NCI-H345 (cell line): ENCODE data around the gene ARHGEF28.

Source experiments
- DNase-seq: peaks from one replicate; lab custom pipeline; 2025; lab: John Stamatoyannopoulos, UW

The ARHGEF28 gene

DNA sequence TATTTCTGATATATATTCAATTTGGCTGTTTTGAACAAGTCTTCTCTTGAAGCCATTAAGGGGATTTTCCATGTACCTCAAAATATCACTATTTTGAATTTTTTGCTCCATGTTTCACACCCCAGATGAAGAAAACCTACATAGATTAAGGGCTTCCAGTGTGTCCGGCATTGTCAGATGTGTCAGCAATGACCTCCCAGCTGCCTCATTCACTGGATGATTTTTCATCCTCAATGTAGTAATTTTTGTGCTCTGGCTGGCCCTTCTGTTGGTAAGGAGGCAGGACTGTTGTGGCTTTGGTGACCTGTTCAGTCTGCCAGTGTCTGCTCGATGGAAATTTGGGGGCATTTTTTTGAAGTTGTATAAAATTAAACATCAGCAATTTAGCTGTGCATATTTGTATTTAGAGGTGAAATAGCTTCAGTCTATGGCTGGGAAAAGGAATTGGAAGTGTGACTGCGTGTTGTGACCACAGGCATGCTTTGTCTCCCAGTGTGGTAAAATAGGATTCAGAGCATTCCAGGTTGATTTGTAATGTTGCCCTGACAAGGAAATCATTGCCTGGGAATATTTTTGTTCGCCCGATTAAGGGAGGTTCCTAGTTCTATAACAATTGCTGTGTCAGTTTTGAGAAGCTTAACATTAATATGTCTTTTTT is 312.4 kb downstream of the ARHGEF28 start:
- DNase-seq, result no peak

DNA sequence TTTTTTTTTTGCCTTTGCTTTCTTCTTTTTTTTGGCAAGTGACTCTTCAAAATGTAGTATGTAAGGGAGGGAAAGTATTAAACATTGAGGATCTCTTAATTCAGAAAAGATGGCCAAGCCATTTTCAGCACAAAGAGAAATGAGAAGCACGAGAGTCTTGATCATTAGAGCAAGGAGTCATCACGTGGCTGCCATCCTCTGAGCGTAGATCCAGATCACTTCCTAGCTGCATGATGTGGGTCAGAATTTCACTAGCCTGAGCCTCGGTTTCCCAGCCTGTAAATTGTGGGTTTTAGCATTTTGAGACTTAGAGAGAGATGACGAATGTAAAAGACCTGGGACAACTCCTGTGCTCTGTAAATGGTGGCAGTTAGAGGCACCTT is 312.9 kb downstream of the ARHGEF28 start:
- DNase-seq, result no peak

DNA sequence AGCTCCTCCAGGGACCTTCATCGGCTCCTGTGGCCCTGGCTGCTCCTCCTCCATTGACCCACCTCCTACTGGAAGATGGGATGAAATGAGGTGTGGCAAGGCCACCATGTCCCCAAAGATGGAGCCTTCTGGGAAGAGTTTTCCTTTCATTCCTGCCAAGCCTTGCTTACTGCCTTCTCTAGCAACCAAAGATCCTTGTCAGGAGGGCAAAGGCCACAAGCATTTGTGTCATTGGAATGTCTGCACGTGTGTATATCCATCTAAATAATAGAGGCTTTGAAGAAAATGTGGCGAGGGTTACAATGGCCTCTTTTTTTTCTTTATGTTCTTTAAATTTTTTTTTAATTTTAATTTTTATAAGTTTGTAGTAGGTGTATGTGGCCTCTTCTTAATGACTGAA is 313.6 kb downstream of the ARHGEF28 start:
- DNase-seq, result no peak

DNA sequence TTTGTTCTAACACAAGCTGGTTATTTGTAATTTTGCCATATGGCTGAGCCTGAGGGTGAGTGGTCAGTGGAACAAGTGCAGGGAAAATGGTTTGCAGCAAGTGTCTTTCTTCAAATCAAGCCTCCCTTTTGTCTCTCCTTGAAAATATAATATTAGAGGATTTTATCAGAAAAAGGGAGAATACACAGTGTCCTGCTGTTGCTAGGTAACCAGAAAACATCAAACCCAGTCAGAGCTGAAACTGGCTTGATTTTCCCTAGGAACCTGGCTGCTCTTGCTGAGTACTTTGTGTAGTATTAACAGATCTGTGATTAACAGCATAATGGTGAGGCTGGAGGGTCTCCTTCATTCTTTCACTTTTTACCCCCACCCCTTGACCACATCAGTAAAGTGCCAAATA is 314.0 kb downstream of the ARHGEF28 start:
- no peak for DNase-seq

DNA sequence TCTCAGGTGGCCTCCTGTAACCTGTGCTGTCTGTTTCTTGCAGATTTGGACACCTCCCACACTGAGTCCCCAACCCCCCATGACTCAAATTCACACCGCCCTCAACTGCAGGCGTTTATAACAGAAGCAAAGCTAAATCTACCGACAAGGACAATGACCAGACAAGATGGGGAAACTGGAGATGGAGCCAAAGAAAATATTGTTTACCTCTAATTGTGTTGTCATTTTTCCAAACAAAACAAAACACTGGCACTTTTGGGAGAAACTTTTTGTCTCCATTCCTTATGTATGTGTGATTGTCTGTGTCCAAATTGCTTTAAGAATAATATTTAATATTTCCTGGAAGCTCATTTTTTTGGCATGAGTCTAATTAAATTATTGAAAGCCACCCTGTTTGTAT is 314.8 kb downstream of the ARHGEF28 start:
- DNase-seq, result no peak

DNA sequence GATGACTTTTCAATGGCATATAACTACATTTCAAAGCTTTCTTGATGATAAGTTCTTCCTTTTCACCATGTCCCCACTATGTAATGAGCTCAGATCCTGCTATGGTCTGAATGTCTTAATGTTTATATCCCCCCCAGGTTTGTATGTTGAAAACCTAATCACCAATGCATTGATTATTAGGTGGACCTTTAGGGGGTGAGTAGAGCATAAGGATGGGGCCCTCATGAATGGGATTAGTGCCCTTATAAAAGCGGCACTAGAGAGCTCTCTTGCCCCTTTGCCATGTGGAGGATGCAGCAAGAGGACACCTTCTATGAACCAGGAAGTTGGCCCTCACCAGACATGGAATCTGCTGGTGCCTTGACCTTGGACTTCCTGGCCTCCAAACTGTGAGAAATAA is 316.8 kb downstream of the ARHGEF28 start:
- DNase-seq, result no peak

DNA sequence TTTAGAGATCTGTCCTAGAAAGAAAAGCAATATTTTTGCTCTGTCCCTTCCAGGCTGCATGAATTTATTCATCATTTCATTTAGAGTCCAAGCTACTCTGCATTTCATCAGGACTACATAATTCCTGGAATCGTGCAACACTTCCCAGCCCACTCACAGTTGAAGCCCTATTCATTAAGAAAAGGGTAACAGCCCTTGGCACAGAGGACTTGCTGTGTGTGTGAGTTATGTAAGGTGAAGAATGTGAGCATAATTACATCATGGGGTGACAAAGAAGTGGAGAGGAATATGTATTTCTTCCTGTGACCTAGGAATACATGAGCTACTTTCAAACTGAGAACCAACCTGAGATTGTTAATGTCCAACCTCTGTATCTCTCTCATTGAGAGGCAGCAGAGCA is 317.4 kb downstream of the ARHGEF28 start:
- no peak for DNase-seq

DNA sequence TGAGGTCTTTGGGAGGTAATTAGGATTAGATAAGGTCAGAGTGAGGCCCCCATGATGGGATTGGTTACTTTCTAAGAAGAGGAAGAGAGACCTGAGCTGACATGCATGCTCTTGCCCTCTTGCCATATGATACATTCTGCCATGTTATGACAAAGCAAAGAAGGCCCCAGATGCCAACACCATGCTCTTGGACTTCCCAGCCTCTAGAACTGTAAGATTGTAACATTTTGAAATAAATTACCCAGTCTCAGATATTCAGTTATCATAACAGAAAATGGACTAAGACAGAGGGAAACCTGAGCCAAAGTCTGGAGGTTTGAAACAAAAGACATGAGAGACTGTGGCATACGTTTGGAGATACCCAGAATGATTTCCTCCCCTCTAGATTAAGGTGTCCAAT is 318.6 kb downstream of the ARHGEF28 start:
- no peak for DNase-seq

DNA sequence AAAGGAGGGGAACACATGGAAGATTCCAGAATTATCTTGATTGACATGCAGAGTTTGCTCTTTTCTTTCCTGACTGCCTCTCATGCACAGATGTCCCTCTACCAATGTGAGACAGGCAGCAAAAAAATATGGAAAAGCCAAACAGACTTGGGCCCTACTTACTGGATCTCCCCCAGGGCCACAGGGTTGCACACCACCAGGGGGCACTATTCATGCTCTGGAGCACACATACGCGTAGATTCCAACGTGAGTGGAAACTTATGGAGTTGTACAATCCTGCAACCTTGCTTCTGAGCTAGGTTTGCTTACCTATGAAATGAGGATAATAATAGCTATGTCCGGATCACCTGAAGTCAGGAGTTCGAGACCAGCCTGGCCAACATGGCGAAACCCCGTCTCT is 319.5 kb downstream of the ARHGEF28 start:
- no peak for DNase-seq

DNA sequence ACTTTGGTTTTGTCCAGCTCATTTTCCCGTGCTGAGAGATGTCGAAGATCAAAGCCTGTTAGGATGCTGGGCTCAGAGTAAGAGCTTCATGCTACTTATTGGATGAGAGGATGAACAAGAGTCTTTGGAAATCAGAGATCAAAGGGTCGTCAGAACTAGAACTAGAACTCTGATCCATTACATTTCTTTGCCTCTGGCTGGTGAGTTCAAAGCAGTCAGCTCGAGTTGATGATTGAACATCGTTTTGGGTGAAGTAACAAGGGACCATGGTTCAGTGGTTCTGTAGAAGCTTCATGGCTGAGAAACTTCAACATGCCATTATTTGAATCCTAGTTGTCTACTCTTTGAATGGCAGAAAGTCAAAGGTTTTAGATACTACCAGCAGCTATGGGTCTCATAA is 320.3 kb downstream of the ARHGEF28 start:
- no peak for DNase-seq

DNA sequence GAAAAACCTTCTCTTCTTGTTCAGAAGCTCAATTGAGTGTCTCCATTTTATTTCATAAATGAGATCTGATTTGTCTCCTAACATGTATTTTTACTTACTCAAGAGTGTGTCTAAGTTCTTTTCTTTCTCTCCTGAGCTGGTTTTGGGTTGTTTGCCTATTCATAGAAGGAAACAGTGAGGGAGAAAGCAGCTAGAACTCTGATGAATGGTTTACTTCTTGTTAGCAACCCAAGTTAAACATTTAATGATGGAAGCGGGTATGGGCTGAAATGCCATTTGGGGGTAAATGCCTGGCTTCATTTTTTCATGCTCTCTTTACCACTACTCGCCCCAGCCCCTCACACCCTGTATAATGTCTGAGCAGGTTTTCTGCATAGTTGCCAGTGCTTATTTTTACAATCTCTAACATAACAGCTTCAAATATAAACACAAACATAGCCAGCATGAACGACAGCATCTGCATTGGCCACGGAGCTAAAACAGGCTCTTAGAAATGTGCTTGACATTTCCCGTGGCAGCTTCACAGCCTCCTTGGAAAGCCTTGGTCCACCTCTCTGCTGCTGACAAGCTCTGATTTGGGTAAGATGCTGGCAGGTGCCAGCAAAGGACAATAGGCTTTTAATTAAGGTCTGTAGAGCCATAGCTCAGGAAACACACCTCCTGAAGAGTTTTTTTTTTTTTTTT is 321.1 kb downstream of the ARHGEF28 start:
- DNase-seq, result no peak

DNA sequence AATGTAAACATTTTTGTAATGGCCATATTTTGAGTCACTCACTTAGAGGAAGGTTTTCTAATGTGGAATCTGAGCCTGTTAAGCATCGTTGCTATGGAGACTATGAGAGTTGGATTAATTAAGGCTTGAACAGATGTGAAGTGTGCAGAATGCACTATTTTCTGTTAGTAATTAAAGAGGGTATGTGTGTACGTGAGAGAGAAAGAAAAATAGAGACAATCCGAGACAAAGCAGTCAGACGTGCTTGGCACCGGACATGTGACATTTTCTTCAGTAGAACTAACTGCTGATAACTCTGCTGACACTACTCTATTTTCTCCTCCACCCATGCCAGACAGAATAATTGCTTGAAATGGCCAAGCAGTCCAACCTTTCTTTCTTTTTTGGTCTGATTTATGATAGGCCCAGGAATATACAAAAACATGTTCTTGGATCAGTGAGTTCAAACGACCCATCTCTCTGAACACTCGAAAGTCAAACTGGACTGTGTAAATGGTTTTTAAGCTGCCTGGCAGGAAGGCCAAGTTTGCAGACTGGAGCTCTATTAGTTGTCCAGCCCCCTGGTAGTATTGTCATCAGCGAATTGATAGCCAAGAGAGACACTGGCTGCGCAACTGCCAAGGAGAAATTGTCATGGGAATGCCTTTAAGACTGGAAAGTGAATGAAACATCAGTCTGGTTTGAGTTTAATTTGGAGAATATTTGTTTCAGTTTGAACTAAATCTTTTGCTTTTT is 322.1 kb downstream of the ARHGEF28 start:
- DNase-seq, result no peak

DNA sequence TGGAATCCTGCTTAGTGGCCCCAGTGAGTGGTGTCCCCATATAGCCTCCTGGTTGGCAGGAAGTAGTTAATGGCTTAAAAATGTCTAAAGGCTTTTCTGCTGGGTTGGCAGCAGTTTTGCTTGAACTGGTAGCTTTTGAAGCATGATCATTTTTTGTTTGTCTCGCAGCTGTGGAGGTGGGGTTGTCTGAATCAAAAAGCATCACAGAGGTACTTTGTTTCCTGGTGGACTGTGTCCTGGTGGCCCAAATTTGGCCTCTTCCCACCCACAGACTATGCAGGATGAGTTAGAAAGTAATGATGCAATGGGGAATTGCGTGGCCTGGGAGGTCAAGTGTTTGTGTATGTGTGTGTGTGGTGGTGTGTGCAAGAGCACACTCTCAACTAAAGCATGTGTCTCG is 322.7 kb downstream of the ARHGEF28 start:
- no peak for DNase-seq

DNA sequence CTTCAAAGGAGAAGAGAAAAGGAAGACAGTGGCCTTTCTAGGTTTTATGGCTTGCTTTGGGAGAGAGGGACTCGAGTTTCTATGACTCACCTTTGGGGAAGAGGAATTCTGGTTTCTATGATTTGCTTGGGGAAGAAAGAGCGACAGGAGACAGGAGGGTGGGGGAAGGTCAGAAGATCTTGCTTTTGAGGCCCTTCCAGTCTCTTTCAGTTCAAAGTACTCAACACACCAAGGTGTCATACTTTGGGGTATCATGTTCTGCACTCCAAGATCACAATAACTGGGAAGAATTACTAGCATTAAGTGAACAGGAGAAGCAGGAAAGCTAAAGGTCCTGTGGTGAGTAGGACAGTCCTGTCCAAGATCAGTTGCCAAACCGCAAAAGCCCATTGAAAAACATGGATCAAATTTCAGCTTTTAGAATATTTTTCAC is 324.5 kb downstream of the ARHGEF28 start:
- DNase-seq, result no peak

DNA sequence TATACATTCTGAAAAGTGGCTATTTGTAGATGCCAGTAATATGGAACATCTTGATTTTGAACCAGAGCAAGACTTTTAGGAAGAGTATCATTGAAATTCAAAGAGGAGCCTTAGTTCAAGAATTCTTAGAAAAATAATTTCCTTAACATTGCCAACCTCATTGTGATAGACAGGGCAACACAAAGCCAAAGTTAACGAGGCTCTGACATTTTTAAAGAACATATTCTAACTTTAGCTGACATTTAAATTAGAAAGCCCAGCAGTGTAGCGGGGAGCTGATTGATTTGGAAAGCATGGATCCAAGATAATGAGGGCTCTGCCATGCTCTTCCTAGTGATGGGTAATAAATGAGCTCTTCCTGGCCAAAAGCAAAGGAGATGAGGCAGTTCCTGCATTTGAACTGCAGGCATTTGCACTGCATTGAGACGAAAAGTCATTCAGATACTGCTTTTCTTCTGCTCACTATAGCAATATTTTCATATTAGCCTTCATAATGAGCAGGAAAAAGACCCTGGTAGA is 325.0 kb downstream of the ARHGEF28 start:
- no peak for DNase-seq

DNA sequence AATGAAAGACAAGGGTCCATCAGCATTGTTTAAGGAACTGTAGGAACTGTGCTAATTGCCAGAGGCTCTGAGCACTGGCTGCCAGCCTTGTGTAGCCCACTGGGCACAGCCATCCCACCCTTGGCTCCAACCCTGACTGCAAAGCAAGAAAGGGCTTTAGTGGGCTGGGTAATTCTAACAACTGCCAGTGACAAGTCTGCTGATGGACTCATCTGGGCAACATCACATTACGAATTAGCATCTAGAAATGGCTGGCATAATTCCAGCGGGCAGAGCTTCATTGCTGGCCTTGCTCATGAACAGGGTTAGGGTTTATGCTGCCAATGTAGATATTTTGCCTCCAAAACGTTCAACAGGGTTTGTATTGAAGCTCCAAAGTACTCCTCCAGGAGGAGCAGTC is 326.9 kb downstream of the ARHGEF28 start:
- no peak for DNase-seq

DNA sequence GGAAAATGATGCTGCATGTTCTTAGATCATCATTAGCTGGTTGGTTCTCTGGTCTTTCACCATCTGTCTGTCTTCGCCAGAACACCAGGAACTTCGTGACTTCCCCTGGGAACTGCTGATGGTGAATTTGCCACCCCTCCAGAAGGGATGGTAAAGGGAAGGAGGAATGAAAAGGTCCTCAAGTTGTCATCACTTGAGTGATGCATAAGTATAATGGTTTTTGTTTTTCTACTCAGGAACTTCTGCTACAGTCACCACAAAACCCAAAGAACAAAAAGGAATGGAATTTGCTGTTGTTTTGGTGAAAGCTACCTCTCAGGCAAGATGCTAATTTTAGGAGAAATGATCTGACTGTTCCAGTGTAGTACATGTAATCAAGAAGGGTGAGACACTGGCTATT is 328.4 kb downstream of the ARHGEF28 start:
- no peak for DNase-seq

DNA sequence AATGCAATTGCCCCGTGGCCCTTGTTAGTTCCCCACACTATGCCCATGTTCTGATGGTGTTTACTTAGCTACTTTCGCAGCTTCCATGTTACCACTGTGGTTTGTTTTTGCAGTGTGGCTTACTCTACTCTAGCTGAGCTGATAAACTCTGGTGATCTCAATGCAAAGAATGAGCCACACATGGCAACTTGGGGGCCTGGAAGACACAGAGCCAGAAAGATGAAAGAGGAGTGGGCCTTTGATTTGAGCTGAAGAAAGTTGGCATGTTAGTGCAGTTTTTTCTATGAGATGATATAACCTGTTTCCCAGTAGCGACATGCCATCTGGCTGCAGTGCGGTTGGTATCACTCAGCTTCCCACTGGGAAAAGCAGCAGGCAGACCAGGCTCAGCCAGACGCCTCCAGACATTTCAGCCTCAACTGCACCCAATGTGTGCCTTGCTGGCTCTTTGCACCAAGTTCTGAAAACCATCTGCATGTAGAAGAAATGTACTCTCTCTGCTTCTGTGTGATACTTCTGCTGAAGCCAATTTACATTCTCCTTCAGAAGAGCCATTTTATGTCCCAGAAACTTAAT is 329.4 kb downstream of the ARHGEF28 start:
- DNase-seq, result no peak

DNA sequence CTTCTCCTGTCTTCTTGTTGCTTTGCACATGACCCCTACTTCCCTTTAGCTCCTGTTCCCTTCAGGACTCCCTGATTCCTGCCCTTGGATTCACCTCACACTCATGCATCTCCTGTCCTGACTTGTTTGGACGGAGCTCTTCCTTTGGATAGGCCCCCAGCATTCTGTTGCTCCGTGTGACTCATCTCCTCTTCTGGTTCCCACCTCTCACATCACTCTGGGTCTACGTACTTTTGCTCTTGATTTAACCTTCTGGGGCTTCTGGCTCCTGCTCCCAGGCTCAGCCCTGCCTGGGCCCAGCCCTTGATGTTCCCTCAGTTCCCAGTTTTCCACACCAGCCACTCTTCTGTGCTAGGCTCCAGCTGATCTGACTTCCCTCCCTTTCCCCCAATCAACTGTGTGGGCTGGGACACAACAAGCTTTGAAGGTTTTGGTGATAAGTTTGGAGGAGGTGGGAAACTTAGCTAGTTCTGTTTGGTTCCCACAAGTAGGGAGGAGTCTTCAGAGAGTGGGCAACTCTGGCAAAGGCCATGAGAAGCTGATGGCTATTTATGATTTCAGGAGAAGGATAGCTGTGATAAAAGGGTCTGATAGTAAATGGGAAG is 331.5 kb downstream of the ARHGEF28 start:
- DNase-seq, result no peak

DNA sequence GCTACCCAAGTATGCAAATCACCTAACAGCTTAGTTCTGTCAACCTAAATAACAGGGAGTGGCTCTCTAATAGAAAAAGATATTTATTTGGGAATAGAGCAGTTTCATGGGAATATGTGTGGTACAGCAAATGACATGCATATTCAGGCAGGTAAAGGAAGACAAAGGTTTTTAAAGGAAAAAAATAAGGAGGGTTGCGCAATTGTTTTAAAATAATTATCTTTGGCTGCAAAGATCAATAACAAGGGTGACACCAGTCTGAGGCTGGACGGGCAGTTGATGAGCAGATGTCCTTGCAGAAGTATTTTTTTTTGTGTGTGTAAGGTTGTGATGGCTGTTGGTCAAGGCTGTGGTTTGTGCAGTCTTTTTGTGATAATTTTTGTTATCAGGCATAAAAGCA is 332.0 kb downstream of the ARHGEF28 start:
- no peak for DNase-seq

DNA sequence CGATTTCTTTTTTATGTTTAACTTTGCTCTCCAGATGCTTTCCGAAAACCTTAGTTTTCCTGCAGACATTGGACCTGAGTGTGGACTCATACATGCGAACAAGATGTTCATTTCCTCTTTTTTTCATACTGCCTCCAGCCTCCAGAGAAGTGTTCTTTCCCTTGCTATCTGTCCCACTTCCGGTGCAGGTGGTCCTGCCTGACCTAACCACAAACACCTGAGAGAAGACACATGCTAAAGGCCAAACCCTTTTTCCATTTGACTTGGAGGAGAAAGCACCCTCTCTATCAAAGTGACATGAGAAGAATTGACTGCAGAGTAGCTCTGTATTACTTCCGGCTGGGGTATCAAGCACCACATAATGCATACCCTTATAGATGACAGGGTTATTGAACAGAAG is 334.0 kb downstream of the ARHGEF28 start:
- no peak for DNase-seq

DNA sequence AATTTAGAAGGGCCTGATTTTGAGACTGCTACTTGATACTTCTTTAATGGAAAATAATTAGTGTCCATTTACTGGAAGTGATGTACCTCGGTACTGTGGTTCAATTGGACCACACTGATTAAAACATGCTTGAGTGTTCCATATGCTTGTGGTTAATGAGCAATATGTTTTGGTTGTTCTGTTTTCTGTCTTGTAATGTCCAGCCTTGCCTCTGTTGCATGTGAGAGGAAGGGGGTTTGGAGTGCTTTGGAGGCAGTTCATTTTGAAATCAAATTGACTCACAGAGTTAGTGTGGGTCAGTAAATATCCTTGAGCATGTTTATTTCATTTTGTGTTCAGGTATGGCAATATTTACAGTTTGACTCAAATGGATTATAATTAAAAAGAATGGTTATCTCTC is 334.4 kb downstream of the ARHGEF28 start:
- DNase-seq, result no peak
